NCI-H2107 (cell line): ENCODE data around the gene DNLZ.
"Not testable (repeated sequence)": the region's sequence is repeated elsewhere in the genome, so short reads cannot be mapped to it uniquely, and the experiment has no call there.

Experiments
- DNase-seq: peaks from one replicate; lab custom pipeline; 2025; lab: John Stamatoyannopoulos, UW

The DNLZ gene

GRCh38 chr9:136331030-136331429 is 32.5 kb downstream of the DNLZ start:
- no peak for DNase-seq

- DNase-seq = no peak
These were observed 33.0 kb downstream of the DNLZ start for GRCh38 chr9:136330406-136330990.

GRCh38 chr9:136329636-136330405 is 33.7 kb downstream of the DNLZ start:
- no peak for DNase-seq

GRCh38 chr9:136329211-136329627 is 34.3 kb downstream of the DNLZ start:
- DNase-seq = no peak

GRCh38 chr9:136328622-136329041 is 34.9 kb downstream of the DNLZ start:
- no peak for DNase-seq

GRCh38 chr9:136328011-136328621 is 35.4 kb downstream of the DNLZ start:
- no peak for DNase-seq

GRCh38 chr9:136327304-136327974 is 36.1 kb downstream of the DNLZ start, which contains the start of gene GPSM1:
GPSM1 (plus strand) TSS chr9:136327539; CDS start chr9:136327696, 157 bp downstream.
- peak; percentile 34 for DNase-seq

- no peak for DNase-seq
These were observed 36.7 kb downstream of the DNLZ start for GRCh38 chr9:136326761-136327303.

GRCh38 chr9:136326061-136326760 is 37.3 kb downstream of the DNLZ start:
- no peak for DNase-seq

- DNase-seq = no peak
These were observed 38.2 kb downstream of the DNLZ start for GRCh38 chr9:136325358-136325757.

GRCh38 chr9:136324501-136325300 is 38.8 kb downstream of the DNLZ start:
- DNase-seq = no peak

- DNase-seq = no peak
These were observed 40.2 kb downstream of the DNLZ start for GRCh38 chr9:136323371-136323789.

GRCh38 chr9:136322756-136323330 is 40.7 kb downstream of the DNLZ start:
- DNase-seq = no peak

GRCh38 chr9:136321561-136321960 is 42.0 kb downstream of the DNLZ start:
- no peak for DNase-seq

- DNase-seq = not testable (repeated sequence)
These were observed 42.6 kb downstream of the DNLZ start for GRCh38 chr9:136320972-136321371.

- DNase-seq = not testable (repeated sequence)
These were observed 43.6 kb downstream of the DNLZ start for GRCh38 chr9:136319955-136320354.

GRCh38 chr9:136319244-136319643 is 44.3 kb downstream of the DNLZ start:
- DNase-seq = not testable (repeated sequence)

GRCh38 chr9:136318776-136319241 is 44.7 kb downstream of the DNLZ start:
- no peak for DNase-seq

GRCh38 chr9:136318111-136318775 is 45.3 kb downstream of the DNLZ start:
- DNase-seq = no peak

- no peak for DNase-seq
These were observed 45.8 kb downstream of the DNLZ start for GRCh38 chr9:136317695-136318094.
